NCI-H128 (cell line): Measurements from ENCODE around the gene ANXA2.
A peak's percentile ranks its signal among the peaks of the same experiment; 100 is the strongest.

Experiments used
- DNase-seq: peaks from one replicate; lab custom pipeline; 2025; ENCODE audit not compliant: unreplicated experiment; lab: John Stamatoyannopoulos, UW

ANXA2 gene

DNA sequence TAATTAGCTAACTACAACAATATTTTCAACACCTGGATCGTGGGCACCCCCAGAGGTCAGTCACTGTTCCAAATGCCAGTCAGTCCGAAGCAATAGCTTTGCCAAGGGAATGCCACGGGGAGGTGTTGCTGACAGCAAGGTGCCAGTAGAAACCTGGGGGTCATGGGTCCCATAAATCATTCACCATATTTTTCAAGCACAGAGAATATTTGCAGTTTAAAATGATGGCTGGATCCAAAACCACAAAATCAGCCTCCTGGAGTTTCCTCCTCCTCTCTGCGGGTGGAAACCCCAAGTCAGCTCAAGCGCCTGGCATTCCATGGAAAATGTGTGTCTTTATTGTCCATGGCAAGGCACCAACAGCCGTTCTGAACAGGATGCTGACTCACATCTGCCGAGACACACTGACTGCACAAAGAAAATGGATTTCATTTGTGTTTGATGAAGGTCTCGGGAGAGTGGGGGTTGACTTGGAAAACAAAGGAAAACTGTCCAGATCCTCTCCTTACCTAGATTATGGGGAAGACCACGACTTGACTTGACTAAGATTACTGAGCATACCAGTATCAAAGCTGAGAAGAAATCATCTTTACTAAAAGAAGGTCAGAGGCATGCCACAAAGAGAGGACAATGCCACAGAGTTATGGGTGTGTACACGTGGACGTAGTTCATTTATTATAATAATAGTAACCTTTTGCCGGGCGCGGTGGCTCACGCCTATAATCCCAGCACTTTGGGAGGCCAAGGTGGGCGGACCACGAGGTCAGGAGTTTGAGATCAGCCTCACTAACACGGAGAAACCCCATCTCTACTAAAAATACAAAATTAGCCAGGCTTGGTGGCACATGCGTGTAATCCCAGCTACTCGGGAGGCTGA lies 26.4 kb downstream of the ANXA2 start:
- no peak for DNase-seq

DNA sequence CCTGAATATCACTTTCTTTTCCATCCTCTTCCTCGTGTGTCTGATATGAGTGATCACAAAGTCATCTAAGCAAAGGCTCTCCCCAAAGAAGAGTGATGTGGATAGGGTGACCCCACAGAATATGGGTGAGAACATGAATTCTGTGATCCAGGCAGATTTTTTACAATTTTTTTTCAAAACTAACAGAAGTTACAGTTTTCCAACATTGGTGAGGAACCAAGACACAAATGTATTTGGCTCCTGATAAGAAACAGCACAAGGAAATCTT lies 27.0 kb downstream of the ANXA2 start:
- DNase-seq, result no peak

DNA sequence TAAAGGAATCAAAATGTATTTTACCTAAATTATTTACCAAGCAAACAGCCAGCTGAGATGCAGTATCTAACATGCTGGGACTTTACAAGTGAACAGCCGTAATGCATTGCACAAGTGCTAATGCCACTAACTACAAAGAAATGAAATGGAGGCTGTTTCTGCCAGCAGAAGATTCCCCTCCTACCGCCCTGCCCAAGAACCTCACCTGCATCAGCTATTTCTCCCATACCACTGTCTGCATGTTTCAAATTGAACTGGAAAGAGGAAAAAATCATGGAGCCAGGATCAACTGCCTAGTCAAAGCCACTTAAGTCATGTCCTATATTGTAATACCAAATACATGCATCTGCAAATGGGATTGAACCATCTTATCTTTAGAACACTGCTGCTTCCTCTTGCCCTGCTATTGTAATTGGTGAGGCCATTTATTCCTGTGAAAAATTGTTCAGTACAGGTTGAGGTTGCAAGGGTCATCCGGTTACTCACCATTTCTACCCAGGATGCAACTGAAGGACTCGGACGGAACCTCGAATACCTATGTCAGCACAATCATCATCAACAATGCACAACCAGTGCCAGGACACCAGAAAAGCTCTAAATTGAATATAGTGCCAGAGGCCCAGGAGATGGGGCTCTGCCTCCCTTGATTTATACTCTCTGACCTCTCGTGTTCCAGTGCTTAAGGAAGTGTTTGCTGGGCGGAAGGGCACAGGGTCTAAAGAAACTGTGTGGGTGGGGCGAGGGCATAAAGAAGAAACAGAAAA lies 27.5 kb downstream of the ANXA2 start:
- no peak for DNase-seq

DNA sequence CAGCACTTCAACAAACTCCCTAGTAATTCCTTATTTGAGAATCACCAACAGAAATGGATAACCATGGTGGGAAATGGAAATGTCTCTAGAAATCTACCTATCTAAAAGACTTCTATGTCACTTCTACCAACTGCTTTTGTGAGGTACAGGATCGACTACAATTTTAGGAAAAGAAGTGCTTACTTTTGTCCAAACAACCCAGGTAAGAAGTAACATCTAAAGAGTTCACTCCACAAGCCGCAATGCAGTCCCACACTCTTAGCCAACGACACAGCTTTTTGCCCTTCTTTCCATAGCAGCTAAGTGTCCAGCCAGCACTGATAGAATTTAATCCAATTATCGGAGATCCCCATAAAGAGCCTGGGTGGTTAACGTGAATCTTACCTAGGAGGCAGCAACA lies 28.1 kb downstream of the ANXA2 start:
- DNase-seq, result no peak

DNA sequence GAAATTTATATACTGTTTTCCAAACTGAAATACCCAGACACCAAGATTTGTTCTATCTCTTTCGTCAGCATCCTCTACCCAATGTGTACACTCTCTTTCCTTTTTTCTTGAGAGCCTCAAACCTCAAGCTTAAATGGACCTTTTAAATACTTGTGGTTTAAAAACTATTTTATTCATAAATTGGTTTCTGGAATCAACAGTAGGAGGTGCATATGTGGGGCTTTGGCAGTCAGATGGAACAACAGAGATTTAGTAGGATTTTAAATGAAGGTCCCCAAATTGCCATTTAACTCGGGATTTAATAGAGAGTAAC lies 33.2 kb downstream of the ANXA2 start:
- no peak for DNase-seq

DNA sequence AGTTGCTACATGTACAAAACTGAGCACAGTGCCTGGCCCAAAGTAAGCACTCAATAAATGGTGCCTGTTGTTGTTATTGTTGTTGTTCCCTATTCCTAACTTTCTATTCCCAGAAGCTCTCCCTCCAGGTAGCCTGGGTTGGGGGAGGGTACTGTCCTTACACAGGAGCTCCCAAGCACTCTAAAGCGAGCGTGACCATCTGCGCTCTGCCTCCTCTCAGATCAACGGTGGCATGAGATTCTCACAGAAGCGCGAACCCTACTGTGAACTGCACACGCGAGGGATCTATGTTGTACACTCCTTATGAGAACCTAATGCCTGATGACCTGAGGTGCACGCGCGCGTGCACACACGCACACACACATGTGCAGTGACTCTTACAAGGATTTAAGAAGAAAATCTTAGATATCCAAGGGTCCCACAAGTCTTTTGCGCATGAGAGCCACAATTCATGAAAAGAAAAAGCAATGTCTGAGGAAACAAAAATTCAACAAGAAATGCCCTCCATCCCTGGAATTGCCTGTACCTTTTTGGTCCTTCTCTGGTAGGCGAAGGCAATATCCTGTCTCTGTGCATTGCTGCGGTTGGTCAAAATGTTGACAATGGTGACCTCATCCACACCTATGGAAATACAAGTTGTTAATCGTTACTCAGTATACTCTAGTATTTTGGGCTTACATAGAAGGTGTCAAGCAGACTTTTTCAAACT lies 33.7 kb downstream of the ANXA2 start:
- no peak for DNase-seq

DNA sequence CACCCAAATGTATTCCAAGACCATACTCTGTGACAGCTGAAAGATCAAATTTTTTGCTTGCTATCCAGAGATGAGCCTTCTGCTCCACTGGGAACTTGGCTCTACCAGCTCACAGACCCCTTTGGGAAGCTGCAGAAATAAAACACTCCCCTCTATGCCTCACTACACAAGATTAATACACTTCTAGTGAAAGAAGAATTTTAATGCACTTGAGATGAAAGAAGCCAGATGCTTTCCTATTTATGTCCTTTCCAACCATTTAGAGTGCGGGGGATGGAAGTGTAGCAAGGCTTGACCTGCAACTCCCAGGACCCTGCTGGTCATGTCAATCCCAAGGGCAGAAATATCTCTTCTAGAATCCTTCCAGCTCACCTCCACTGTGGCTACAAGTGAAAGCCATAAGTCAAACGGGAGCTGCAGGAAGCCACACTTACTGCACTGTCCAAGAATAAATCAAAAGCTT lies 34.7 kb downstream of the ANXA2 start:
- DNase-seq, result no peak

DNA sequence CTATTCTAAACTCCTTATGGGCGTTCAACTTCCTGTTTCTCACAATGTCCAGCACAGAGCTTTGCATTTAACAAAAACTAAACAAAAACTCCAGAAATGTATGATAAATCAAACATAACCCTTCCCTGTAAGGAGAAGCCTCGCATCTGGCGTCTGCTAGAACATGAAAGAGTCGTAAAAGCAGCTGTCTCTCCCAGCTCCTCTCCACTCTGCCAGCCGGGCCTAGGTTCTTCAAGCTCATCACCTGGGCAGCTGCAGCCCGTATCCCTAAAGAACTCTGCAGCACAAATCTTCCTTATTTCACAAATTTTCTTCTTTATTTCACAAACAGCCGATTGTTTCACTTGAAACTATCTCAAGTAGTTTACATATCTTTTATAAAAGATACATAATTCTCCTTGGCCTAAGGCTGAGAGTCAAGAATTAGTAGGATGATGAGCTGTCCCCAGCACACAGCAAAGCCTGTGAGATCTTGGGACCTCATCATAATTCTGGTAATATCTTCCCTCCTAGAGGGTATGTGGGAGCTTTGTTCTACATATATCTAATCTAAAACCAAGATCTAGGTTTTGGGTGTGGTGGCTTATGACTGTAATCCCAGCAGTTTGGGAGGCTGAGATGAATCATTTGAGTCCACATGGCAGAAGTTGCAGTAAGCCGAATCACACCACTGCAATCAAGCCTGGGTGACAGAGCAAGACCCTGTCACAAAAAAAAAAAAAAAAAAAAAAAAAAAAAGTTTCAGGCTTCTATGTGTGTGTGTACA lies 35.3 kb downstream of the ANXA2 start:
- no peak for DNase-seq

DNA sequence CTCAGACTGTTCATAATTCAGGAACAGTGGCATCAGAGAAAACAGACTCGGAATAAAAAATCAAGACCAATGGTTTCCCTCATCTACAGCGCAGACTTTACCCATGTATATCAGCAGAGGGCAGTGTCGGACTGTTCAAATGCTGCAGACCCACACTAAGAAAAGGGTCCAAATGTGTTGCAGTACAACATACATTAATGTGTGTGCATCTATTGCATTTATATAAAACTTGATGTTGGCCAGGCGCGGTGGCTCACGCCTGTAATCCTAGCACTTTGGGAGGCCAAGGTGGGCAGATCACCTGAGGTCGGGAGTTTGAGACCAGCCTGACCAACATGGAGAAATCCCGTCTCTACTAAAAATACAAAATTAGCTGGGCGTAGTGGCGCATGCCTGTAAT lies 38.0 kb downstream of the ANXA2 start:
- peak; percentile 41 for DNase-seq

DNA sequence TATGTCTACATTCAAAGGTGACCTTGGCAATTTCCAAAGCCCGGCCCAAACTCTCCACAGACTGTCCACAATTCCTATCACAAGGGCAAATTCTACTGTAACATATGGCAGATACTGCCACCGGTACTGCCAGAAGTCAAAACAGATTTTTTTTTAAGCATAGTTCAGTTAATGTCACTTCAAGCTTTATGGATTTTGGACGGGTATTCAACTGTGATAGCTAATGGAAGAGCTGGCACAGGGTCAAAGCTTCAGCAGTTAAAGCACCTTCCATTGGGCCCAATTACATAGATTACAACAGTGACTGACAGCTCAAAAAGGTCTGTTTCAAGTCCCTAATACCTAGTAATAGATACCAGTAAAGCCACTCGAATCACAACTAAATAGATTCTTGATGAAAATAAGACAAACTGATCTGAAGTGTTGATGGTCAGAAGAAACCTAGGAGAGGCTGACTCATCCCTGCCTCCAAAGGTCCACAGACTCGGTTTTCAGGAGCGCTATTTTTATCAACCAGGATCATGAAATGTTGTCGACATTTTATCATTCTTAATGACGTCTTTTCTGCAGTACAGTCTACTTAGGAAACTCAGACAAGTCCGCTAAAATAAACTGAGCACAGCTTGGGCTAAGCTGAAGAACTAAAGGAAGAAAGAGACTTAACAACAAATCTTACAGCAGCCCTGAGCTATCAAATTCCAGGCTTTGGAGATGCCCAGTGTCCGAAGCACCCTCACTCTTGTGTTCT lies 38.7 kb downstream of the ANXA2 start:
- DNase-seq, result peak; percentile 83

DNA sequence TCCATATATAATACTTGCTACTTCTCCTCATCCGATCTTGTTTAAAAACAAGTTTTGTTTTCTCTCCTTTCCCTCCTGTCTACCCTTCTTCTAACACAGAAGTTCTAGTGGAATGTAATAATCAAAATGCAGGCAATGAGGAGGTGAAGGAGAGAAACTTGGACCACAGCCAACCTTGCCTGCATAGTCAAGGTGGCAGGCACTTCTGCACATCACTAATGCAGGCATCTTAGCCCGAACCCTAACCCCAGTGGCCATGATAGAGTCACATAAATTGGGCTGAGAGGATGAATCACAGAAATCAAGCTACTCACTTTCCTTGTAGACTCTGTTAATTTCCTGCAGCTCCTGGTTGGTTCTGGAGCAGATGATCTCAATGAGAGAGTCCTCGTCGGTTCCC lies 41.0 kb downstream of the ANXA2 start:
- no peak for DNase-seq

DNA sequence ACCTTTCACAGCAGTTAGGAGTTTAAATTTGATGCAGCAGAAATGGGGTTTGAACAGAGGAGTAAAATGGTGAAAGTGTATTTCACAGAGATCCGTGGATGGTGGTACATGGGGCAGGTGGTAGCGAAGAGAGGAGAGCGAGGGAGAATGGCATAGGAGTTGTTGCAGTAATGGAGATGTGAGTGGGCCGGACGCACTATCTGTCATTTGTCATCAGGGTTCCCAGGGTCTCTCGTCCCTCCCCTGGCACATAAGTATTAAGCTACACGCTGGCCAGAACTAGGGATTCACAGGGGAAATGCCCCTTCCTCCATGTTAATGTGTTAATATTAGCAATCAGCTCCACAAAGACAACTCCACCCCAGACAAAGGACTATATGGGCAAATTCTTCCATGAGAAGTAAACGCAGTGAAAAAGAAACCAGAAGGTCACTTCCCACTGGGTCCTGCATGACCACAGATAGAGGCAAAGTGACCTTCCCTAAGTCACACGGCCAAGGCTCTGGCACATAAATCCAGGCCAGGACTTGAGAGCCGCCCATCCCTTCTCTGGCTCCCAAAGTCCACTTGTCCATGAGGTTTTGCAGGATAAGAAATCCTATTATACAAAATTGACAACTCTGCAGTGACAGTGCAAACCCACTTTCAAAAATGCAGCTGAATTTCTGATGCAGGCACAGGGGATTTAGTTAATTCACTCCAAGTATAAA lies 42.5 kb downstream of the ANXA2 start:
- no peak for DNase-seq

DNA sequence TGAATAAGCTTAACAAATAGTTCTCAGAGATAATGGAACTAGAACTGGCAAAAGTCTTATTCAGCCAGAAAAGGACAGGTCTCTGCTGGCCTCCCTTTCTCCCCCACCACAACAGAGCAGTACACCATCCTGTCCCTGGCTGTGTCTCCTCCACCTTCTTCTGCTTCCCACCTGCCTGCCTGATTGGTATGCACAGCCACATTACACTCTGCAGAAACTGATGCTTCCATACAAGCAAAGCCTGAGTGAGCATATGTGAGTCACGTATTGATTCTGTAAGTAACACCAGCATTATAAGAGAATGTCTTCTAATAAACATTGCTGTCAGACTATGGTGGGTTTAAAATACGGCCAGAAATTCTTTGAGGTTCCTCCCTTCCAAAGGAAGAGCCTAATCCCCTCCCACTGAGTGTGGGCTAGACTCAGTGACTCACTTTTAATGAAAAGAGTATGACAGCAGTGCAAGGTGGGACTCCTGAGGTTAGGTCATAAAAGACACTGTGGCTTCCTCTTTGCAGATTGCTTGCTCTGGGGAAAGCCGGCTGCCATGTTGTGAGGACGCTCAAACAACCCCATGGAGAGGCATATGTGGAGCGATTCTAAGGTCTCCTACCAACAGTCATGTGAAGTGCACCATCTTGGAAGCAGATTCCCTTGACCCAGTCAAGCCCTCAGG lies 44.4 kb downstream of the ANXA2 start:
- no peak for DNase-seq

DNA sequence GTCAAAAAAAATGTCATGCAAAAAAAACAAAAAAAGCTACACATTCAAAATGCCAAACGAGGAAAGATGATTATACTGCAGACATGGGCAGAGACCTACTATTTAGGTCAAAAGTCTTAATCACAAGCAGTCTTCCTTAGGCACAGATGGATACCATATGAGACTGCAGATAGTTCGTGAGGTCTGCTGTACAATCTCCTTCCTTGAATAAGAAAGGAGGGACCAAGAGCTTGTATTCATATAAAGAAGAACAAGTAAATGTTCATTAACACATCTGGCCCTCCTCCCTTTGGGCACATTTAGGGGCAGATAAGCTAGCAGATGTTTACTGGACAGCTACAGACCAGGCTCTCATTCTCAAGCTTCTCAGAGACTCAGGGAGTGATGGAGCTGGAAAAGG lies 45.3 kb downstream of the ANXA2 start:
- no peak for DNase-seq

DNA sequence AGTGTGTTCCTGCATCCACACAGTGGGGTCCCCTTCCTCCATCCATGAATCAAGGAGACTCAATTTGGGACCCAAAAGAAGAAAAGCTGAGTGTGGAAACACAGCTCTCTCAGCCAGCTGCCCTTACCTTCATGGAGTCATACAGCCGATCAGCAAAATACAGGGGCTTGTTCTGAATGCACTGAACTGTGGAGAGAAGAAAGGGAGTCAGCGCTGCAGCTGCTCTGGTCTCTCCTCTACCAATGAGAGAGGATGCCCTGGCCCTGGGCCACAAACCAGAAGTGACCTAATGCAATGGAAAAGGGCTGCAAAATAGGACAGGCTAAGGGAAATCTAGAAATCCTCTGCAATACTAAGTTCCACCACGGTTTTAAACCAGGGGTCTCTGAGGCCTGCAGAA lies 46.7 kb downstream of the ANXA2 start:
- DNase-seq, result no peak

DNA sequence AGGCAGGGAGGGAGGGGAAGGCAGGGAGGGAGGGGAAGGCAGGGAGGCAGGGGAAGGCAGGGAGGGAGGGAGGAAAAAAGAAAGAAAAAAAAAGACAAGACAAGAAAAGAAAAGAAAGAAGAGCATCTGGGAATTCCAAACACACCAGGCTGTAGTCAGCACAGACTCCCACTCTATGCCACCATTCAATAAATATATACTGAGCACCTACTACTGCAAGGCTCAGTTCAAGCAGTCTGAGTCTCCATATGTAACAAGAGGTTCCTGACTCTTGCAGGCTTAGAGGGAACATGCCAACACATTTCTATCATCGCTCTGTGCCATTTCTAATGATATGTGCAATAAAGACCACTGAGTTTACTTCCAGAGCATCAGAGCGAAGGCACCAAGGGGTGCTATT lies 47.7 kb downstream of the ANXA2 start:
- DNase-seq, result no peak

DNA sequence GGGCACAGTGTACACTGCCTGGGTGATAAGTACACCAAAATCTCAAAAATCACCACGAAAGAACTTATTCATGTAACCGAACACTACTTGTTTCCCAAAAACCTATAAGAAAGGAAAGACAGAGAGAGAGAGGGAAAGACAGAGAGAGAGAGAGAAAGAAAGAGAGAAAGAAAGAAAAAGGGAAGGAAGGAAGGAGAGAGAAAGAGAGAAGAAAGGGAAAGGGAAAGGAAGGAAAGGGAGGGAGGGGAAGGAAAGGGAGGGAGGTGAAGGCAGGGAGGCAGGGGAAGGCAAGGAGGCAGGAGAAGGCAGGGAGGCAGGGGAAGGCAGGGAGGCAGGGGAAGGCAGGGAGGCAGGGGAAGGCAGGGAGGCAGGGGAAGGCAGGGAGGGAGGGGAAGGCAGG lies 48.2 kb downstream of the ANXA2 start:
- DNase-seq, result no peak

DNA sequence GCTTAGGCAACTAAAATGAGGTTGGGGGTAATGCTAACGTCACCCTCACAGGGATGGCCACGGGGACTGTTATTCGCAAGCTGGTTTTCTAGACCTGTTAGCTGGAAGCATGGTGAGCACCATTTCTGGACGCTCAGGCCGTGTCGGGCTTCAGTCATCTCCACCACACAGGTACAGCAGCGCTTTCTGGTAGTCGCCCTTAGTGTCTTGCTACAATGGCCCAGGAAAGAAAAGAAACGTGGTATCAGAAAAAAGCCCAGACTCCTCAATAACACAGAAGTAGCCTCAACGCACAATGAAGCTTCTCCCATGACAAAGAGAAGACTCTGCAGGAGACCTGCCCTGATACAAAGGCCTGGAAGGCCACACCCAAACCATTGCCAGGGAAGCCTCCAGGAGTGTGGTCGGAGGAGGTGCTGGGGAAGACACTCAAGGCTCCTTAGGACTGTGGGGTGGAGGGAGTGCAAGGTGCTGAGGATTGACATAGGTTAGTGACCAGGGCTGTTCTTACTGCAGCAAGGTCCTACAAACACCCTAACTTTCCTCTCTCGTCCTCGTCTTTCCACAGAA lies 50.2 kb downstream of the ANXA2 start:
- DNase-seq, result no peak

DNA sequence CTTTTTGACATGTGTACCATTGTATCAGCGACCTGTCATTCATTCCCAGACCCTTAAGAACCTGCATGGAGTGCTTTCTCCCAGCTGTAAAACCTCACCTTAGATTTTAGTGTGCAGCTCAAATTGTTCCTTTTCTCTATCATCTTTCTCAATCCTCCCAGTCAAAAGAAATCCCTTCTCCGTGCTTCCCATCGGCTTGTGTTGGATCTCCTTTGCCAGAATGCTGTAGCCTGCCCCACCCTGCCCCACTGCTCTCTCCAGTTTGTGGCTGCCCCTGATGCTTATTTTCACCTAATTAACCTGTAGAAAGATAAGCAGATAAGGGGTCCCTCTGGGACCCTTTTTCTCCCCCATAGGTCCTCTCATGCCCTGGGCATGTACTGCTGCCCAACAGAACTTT lies 51.1 kb downstream of the ANXA2 start:
- DNase-seq, result no peak
